ENCODE data around the gene TRIM31.

- TF ChIP-seq POLR2A (IDR thresholded peaks at IDR 0.05) (no peak), EP300 (IDR thresholded peaks at IDR 0.05) (no peak)
- TF ChIP-seq, protein P1, sequence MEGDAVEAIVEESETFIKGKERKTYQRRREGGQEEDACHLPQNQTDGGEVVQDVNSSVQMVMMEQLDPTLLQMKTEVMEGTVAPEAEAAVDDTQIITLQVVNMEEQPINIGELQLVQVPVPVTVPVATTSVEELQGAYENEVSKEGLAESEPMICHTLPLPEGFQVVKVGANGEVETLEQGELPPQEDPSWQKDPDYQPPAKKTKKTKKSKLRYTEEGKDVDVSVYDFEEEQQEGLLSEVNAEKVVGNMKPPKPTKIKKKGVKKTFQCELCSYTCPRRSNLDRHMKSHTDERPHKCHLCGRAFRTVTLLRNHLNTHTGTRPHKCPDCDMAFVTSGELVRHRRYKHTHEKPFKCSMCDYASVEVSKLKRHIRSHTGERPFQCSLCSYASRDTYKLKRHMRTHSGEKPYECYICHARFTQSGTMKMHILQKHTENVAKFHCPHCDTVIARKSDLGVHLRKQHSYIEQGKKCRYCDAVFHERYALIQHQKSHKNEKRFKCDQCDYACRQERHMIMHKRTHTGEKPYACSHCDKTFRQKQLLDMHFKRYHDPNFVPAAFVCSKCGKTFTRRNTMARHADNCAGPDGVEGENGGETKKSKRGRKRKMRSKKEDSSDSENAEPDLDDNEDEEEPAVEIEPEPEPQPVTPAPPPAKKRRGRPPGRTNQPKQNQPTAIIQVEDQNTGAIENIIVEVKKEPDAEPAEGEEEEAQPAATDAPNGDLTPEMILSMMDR (IDR thresholded peaks at IDR 0.05): no peak
Measured at GRCh38 chr6:30131947-30132497, 19.1 kb upstream of the TRIM31 start.

Measured in sigmoid colon (tissue), 4 donors.